ENCODE measurements around the gene RETREG2. TPM values are rescaled to one million over a fixed set of nuclear protein-coding genes. Genes with fewer than 3 reads are reported as not detected.

RETREG2 gene
- total RNA-seq, 4 donors from 2014 or later = 37.8 to 226 (median 102) TPM

DNA sequence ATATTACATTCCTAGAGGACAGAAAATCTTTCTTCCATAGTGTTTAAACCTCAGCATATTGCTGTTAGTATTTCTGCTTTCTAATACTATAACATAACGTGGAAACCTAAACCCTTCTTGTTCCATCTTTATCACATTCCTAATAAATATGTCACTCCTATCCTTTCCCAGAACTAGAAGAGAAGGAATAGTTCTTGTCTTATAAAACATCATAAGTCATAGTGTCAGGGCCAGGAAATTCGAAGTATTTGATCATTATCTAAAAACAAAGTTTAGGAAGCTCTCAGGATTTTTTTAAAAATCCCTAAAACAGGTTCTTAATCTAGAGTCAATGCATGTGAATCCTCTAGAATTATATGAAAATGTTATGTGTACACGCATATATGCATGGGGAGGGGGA lies 19.5 kb upstream of the RETREG2 start:
- Histone ChIP-seq H3K9me3 (no peaks in the 10 kb centered on the region), H3K27me3 (no peaks in the 10 kb centered on the region), H3K27ac (no peak overlapping the region), H3K36me3 (peaks cover 0 to 21% (median 4%) of the 10 kb centered on the region in 4 donors), H3K4me1 (peaks cover 4 to 14% (median 7%) of the 10 kb centered on the region in 4 donors), H3K4me3 (no peak overlapping the region)
- in situ Hi-C loops (cut with MboI; ENCODE audit: low pct_ligation_motif_present in 1 of 4, low pct_unique_long_range_greater_than_20kb in 1 of 4, low sequenced_read_pairs in 3 of 4) (loop anchor here in 3 of 4 donors (10.0 to 25.0 kb wide), 3 partner anchors 129 to 146 kb away; partner anchors contain the start of genes DNAJB2 (in 1 of the 3) and PTPRN (in 1 of the 3)), intact Hi-C loops (cut with DNase I; ENCODE audit: low total_unique reads) (loop anchor here (5.0 kb wide), 1 partner anchor 101 kb away; no protein-coding TSS in a partner anchor)
- TF ChIP-seq POLR2AphosphoS5 (IDR thresholded peaks at IDR 0.05) (no peak), EP300 (IDR thresholded peaks at IDR 0.05; ENCODE audit: low read depth) (no peak), POLR2A (IDR thresholded peaks at IDR 0.05) (no peak)
- TF ChIP-seq, protein P1, sequence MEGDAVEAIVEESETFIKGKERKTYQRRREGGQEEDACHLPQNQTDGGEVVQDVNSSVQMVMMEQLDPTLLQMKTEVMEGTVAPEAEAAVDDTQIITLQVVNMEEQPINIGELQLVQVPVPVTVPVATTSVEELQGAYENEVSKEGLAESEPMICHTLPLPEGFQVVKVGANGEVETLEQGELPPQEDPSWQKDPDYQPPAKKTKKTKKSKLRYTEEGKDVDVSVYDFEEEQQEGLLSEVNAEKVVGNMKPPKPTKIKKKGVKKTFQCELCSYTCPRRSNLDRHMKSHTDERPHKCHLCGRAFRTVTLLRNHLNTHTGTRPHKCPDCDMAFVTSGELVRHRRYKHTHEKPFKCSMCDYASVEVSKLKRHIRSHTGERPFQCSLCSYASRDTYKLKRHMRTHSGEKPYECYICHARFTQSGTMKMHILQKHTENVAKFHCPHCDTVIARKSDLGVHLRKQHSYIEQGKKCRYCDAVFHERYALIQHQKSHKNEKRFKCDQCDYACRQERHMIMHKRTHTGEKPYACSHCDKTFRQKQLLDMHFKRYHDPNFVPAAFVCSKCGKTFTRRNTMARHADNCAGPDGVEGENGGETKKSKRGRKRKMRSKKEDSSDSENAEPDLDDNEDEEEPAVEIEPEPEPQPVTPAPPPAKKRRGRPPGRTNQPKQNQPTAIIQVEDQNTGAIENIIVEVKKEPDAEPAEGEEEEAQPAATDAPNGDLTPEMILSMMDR (IDR thresholded peaks at IDR 0.05) = no peak
- no peak for DNase-seq
- 89 to 92% methylated on average over 3 of the region's 3 CpGs for WGBS, 2 donors (ENCODE audit: low coverage in 1 of 2)

DNA sequence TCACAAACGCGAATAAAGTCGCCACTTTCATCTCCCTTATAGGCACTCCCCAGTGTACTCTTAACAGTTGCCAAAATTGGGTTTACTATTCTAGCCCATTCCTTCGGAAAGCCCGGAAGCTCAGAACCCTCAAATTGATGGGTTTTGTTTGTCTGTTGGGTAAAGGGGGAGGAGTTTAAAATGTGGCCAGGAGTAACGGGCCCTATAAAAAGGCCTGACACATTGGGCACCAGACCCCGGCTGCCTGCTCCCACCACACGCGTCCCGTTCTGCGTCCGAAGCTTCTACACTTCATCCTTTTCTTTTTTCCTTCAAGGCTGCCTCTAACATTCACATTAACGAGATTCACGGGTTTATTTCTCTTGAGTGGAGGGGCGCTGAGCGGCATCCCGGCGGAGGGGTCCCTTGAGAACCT lies 18.3 kb upstream of the RETREG2 start:
- TF ChIP-seq, protein P1 (IDR thresholded peaks at IDR 0.05) = no peak
- no peak for TF ChIP-seq POLR2AphosphoS5 (IDR thresholded peaks at IDR 0.05)
- no peak for TF ChIP-seq POLR2A (IDR thresholded peaks at IDR 0.05)
- no peak for TF ChIP-seq EP300 (IDR thresholded peaks at IDR 0.05; ENCODE audit: low read depth)
- peak overlapping the region; percentile 18 to 74 (median 54) for H3K4me3 ChIP-seq
- in situ Hi-C loops (cut with MboI; ENCODE audit: low pct_ligation_motif_present in 1 of 4, low pct_unique_long_range_greater_than_20kb in 1 of 4, low sequenced_read_pairs in 3 of 4) = loop anchor here in 3 of 4 donors (10.0 to 25.0 kb wide), 4 partner anchors 55 to 145 kb away; partner anchors contain the start of genes ABCB6 (in 1 of the 3), DNAJB2 (in 1 of the 3) and PTPRN (in 1 of the 3)
- no peaks in the 10 kb centered on the region for H3K27me3 ChIP-seq
- peak overlapping the region; percentile 93 to 98 (median 96) for H3K27ac ChIP-seq
- WGBS, 2 donors (ENCODE audit: low coverage in 1 of 2) = 12% methylated on average over 18 of the region's 18 CpGs; no CpG with 5 or more reads in 1 of the 2 donors
- H3K9me3 ChIP-seq = no peaks in the 10 kb centered on the region
- peaks cover 0 to 21% (median 4%) of the 10 kb centered on the region in 4 donors for H3K36me3 ChIP-seq
- intact Hi-C loops (cut with DNase I; ENCODE audit: low total_unique reads) = loop anchor here (5.0 to 10.0 kb wide), 3 partner anchors 65 to 133 kb away; partner anchors contain the start of genes ANKZF1 and ATG9A
- peaks cover 4 to 14% (median 7%) of the 10 kb centered on the region in 4 donors for H3K4me1 ChIP-seq
- no peak for DNase-seq

DNA sequence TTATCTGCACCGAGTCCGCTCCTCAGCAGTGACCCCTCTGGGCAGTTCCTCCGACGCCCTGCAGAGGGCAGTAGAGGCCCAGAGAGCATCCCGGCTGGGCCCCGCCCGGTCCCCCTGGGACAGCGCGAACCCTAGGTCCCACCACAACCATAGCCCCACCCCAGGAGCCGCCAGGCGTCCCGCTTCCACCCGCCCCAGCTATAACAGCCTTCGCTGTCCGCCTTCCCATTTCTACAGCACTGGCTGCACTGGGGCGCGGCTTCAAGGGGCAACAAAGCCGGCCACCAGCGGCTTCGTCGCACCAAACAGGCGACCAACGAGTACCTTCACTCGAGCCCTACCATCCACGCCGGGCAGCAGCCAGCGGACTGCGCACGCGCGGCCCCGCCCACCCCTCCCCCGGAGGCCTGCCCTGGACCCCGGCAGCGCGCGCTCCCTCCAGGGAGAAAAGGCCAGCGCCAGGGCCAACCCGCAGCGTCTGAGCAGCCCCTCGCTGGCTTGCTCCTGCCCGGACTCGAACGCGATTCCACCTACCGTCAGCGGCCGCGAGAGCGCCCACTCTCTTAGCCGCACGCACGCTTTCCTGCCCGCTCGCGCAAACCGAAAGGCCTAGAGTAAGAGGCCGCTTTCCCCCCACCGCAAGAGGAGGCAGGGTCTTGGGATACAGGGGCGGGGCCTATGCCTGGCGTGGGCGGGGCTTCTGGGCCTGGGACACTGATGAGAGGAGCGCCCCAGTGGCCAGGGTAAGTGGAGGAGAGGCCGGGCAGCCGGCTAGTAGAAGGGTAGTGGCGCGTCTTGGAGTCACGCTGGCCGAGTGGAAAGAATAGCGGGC lies 17.7 kb upstream of the RETREG2 start, which contains the start of gene NHEJ1:
Gene NHEJ1, minus strand, starts transcription at position 630 of the 832 bp plus-strand sequence. CDS start 2,453 bp downstream, outside the sequence.
- intact Hi-C loops (cut with DNase I; ENCODE audit: low total_unique reads) = loop anchor here (5.0 to 10.0 kb wide), 2 partner anchors 64 to 132 kb away; partner anchors contain the start of genes ANKZF1 and ATG9A
- 0% methylated on average over 52 of the region's 70 CpGs; no CpG with 5 or more reads in 1 of the 2 donors for WGBS, 2 donors (ENCODE audit: low coverage in 1 of 2)

More for the DNA sequence above, 17.7 kb upstream of the RETREG2 start, which contains the start of gene NHEJ1:
- Histone ChIP-seq H3K4me3 (peak within 1 kb of the TSS; percentile 48 to 74 (median 58)), H3K4me1 (peaks cover 4 to 14% (median 7%) of the 10 kb centered on the region in 4 donors), H3K27ac (peak within 1 kb of the TSS; percentile 93 to 98 (median 96)), H3K9me3 (no peaks in the 10 kb centered on the region), H3K27me3 (no peaks in the 10 kb centered on the region), H3K36me3 (peaks cover 0 to 21% (median 4%) of the 10 kb centered on the region in 4 donors)
- TF ChIP-seq POLR2A (IDR thresholded peaks at IDR 0.05) (peak; percentile 63), POLR2AphosphoS5 (IDR thresholded peaks at IDR 0.05) (peak; percentile 36 to 80 (median 60)), EP300 (IDR thresholded peaks at IDR 0.05; ENCODE audit: low read depth) (no peak)
- TF ChIP-seq, protein P1 (IDR thresholded peaks at IDR 0.05) = peak; percentile 98 to 100 (median 100)
- peak; percentile 99 for DNase-seq
- in situ Hi-C loops (cut with MboI; ENCODE audit: low pct_ligation_motif_present in 1 of 4, low pct_unique_long_range_greater_than_20kb in 1 of 4, low sequenced_read_pairs in 3 of 4) = loop anchor here in 2 of 4 donors (10.0 to 25.0 kb wide), 2 partner anchors 54 to 127 kb away; partner anchors contain the start of genes ABCB6 (in 1 of the 2) and DNAJB2 (in 1 of the 2)

Data from transverse colon (tissue), 4 donors.